Measurements from ENCODE around the gene CAMK2D.

DNA sequence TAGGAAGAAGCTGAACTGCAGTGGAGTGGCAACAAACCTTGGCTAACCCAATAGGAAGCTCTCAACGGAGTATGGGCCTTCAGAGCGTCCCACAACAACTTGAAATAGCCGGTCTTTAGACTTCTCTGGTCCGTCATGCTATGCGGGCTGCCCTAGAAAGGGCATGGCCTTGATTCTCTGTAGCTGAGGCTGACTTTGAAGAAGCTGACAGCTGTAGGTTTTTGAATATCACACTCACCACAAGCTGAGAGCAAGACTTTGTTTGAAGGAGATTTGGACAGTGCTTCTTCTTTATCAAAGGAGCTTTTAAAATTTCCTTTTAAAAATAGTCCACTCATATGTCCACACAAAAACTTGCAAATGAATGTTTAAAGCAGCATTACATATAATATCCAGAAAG, 322.9 kb downstream of the CAMK2D start:
- TF ChIP-seq, protein P1, sequence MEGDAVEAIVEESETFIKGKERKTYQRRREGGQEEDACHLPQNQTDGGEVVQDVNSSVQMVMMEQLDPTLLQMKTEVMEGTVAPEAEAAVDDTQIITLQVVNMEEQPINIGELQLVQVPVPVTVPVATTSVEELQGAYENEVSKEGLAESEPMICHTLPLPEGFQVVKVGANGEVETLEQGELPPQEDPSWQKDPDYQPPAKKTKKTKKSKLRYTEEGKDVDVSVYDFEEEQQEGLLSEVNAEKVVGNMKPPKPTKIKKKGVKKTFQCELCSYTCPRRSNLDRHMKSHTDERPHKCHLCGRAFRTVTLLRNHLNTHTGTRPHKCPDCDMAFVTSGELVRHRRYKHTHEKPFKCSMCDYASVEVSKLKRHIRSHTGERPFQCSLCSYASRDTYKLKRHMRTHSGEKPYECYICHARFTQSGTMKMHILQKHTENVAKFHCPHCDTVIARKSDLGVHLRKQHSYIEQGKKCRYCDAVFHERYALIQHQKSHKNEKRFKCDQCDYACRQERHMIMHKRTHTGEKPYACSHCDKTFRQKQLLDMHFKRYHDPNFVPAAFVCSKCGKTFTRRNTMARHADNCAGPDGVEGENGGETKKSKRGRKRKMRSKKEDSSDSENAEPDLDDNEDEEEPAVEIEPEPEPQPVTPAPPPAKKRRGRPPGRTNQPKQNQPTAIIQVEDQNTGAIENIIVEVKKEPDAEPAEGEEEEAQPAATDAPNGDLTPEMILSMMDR (IDR thresholded peaks at IDR 0.05): no peak
- TF ChIP-seq TCF7L2 (IDR thresholded peaks at IDR 0.05; ENCODE audit: low read depth, low read length): no peak
